ENCODE results near the gene WDR49. TPM values are rescaled to one million over a fixed set of nuclear protein-coding genes. Genes with fewer than 3 reads are reported as not detected.

The WDR49 gene
- total RNA-seq, 1 donor from 2014 or later = 0.20 TPM

GRCh38 chr3:167489571-167489970, 164.2 kb downstream of the WDR49 start:
- no peak for DNase-seq (ENCODE audit: low read depth in 2 of 2)

DNA sequence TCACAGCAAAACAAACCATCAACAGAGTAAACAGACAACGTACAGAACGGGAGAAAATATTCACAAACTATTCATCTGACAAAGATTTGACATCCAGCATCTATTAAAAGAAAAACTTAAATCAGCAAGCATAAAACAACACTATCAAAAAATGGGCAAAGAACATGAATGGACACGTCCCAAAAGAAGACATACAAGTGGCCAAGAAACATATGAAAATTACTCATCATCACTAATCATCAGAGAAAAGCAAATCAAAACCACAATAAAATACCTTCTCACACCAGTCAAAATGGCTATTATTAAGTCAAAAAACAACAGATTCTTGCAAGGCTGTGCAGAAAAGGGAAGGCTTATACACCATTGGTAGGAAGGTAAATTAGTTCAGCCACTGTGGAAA, 166.2 kb downstream of the WDR49 start:
- DNase-seq (ENCODE audit: low read depth in 2 of 2) = no peak

- DNase-seq (ENCODE audit: low read depth in 2 of 2) = no peak
These were observed 169.2 kb downstream of the WDR49 start for GRCh38 chr3:167484551-167484950.

DNA sequence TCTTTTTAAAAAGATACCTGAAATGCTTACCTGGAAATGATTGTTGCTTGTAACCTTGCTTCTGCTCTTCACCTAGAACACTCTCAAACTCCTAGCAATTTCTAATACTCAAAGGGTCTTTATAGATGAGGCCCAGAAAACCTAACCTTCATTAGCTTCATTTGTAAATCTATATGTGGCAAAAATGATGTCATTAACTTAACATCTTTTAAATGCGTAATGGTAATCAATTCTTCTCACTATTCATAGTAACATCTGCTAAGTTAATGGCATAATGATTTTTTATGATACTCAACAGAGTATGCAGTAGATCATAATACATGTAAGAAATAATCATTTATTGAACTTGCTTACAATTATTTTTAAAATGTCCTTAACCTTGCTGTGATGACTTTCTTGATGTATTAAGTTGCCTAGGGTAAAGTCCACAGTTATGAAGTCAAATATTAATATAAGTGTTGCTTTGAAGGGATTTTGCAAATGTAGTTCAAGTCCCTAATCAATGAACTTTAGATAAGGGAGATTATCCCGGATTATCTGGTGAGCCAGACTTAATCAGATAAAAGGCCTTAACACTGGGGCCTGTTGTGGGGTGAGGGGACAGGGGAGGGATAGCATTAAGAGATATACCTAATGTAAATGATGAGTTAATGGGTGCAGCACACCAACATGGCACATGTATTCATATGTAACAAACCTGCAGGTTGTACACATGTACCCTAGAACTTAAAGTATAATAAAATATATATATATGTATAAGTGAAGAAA, 169.8 kb downstream of the WDR49 start:
- DNase-seq (ENCODE audit: low read depth in 2 of 2) = no peak

- no peak for DNase-seq (ENCODE audit: low read depth in 2 of 2)
These were observed 172.6 kb downstream of the WDR49 start for GRCh38 chr3:167481164-167481563.

- DNase-seq (ENCODE audit: low read depth in 2 of 2) = no peak
These were observed 173.0 kb downstream of the WDR49 start for GRCh38 chr3:167480748-167481147.

DNA sequence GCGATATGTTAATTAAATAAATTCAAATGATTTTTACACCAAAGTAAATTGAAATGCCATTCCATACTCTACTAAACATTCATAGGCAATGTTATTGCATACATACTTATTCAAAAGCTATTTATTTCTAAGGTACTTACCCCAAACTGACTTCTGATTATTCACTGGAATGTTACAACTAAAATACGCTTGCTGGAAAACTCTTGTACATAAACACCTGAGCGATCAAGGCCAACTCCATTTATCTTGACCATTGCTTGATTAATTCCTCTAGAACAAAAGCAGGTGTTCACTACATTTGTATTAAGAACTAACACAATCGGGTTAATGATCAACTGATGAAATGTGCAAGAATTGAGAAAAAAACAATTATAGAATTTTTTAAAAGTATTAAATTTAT, 179.9 kb downstream of the WDR49 start, which contains the start of gene SERPINI2:
SERPINI2 (minus strand) TSS at position 180 of the 400 bp plus-strand sequence. CDS start 2,208 bp downstream, outside the sequence.
- DNase-seq (ENCODE audit: low read depth in 2 of 2) = no peak

DNA sequence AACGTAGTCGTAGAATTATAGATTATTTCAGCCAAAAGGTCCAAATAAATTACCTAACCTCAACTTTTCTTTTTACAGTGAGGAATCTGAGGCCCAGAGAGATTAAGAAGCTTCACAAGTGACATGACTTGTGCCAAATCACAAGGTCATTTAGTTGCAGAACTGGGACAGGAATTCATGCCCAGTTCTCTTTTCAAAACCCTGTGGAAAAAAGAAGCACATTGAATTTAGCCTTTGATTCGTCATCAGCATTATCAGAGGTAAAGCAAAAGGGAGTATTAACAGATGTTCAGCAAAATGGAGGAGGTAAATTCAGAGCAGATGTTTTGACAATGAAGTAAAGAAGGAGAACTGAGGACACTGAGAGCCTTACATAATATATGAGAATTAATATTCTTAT, 184.4 kb downstream of the WDR49 start:
- DNase-seq (ENCODE audit: low read depth in 2 of 2) = no peak

GRCh38 chr3:167467848-167468611, 185.7 kb downstream of the WDR49 start:
- DNase-seq (ENCODE audit: low read depth in 2 of 2) = no peak

GRCh38 chr3:167466966-167467365, 186.8 kb downstream of the WDR49 start:
- no peak for DNase-seq (ENCODE audit: low read depth in 2 of 2)

DNA sequence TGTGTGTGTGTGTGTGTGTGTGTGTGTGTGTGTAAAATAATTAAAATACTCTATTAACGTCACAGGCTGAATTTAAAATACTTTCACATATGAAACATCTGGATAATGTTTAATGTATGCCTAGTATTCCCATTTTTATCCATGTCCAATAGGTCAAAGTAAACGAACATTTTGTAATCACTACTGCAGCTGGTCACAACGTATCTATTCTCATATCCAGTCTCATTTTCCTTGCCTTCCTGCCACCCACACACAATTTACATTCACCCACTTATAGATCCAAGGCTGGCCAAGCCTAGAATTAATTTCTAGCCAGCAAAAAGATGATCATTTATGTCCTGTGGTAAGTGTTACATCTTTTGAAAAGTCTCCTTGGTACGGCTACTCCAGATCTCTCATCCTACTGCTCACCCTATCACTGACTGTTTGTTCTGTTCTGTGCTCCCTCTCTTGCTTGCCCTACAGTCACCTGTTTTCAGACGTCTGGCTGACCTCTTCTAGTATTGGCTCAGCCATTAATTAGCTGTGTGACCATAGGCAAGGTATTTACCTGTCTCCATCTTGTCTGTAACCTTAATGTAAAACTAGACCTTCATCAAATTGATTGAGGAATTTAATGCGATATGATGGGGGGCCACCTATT, 197.5 kb downstream of the WDR49 start:
- DNase-seq (ENCODE audit: low read depth in 2 of 2) = no peak

DNA sequence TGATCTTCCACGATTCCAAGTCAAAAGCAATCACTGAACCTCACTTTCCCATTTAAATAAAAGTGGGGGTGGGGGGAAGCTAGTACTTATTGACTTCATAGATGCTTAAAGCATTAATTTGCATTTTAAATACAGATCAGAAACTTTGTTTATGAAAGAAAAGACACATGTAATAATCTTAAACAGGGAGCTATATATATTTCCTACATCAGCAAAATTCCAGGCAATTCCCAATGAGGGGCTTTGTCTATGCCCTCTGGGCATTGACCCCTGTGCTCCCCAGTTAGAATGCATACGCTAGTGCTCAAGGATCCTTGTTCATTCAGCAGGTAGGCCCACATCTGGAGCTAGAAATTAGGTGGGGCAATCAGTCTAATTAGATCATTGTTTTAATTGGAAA, 199.9 kb downstream of the WDR49 start:
- no peak for DNase-seq (ENCODE audit: low read depth in 2 of 2)

GRCh38 chr3:167451282-167451681, 202.5 kb downstream of the WDR49 start:
- DNase-seq (ENCODE audit: low read depth in 2 of 2) = no peak

DNA sequence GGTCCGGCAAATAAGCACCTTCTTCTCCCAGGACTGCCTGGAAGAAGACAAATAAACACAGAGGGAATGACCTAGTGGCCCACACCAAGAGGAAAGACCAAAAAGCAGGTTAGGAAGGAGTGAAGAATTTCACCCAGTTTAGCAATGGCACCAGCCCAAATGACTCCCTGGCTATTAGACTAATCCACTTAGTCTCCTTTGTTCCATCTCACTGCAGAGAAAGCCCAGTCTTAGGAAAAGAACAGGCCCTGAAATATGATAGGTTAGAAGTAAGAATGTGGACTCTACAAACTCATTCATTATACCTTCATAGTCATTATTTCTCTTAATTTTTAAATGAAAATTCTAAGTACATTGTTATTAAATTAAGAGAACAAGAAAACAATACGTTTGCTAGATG, 203.1 kb downstream of the WDR49 start:
- no peak for DNase-seq (ENCODE audit: low read depth in 2 of 2)

DNA sequence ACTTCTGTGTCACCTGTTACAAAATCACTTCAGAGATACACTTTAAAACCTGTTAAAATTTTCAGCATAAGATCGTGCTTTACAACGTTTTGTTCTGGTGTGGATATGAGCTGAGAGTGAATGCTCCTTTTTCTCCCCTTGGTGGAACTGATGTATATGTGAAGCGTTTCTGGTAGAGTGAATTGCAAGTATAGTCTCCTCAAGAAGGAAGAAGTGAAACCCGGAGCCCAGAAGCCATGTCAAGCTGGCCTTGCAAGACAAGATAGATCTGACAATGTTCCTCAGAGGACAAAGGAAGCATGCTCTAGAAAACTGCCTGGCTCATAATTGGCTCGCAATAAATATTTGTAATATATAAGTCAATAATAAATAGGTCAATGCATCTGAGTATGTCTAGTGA, 203.5 kb downstream of the WDR49 start:
- DNase-seq (ENCODE audit: low read depth in 2 of 2) = no peak

GRCh38 chr3:167445491-167445890, 208.3 kb downstream of the WDR49 start:
- DNase-seq (ENCODE audit: low read depth in 2 of 2) = no peak

GRCh38 chr3:167441256-167441655, 212.5 kb downstream of the WDR49 start:
- DNase-seq (ENCODE audit: low read depth in 2 of 2) = no peak

DNA sequence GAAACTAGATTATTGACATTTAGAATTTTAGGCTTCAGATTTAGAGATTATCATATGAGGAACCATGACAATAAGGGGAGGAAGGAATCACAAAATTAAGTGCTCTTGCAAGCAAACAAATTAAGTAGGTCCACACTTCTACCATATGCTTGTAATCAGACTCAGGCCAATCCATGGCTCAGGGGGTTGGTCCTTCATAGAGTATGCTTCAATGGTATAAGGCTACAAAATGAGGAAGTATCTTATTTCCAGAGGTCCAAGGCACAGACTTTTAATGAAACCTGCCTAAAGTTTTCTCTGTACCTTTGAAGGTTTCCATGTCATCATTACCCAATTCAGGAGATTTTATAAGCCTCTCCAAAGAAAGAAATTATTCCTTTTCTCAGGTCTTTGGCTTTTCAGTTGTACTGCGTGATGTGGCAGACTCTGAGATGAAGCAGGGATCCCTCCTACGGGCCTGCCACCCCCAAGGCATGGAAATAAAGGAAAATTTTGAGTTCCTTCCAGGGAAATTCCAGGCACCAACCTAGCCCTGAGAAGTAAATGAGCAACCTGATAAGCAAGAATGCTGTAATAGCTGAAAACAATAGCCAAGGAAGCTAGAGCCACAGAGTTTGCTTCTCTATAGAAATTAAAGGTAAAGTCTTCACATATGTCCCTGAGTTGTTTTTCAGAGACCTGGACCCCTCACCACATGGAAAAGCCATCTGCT, 216.2 kb downstream of the WDR49 start:
- DNase-seq (ENCODE audit: low read depth in 2 of 2) = no peak
